Activated CD8-positive, alpha-beta memory T cell treated with anti-CD3 and anti-CD28 coated beads, Interleukin-2, amount 50 U/mL, for 1 hour (primary cell): ENCODE measurements around the gene PCSK1.
"Not testable (repeated sequence)": the region's sequence is repeated elsewhere in the genome, so short reads cannot be mapped to it uniquely, and the experiment has no call there.

ENCODE experiments used
- DNase-seq: peaks from one replicate; pipeline ENCODE4 v3.0.0-alpha.2; 2020; ENCODE audit errors: extremely low read depth

Gene PCSK1

DNA sequence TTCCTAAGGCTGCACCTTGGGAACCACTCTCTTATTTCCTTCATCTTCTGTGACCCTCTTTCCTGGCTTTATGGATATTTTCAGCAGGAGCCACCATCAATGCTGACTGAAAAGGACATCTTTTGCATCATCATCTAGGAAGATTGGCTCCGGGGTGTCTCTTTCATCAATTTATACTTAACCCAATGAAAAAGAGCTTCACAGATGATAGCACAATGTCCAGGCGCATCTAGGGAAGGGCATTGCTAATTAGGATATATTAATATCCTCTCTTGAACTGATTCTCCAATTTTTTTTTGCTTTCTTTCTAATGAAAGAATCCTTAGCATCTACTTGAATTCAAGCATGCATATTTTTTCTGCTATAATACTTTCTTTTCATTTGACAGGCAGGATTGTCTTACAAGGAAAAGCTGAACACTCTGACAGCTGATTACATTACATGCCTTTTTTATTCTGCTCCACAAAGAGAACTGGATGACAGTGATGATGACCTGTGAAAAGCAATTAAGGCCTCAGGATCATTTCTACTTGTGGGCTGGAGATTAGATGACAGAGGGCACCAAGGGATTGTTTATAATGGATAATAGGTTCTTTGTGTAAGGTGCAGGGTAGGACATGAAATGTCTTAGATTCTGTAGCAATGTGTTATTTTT lies 60.2 kb downstream of the PCSK1 start:
- no peak for DNase-seq

DNA sequence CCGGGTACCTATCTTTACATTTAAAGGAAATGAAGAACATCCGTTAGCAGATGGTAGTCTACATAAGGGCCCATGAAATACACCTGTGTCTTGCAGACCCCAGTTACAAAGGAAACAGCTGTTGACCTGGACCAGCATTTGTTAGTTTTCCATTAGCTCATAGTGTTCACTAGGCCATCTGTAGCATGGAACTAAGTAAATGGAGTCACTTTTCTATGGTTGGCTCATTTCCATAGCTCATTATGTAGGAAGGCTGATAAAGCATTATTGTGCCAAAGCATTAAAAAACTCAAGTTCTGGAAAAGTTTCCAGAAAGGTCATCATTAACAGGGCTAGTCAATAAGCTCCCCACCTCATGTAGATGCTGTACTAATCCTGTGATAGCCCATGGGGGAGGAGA lies 62.1 kb downstream of the PCSK1 start:
- DNase-seq: no peak

DNA sequence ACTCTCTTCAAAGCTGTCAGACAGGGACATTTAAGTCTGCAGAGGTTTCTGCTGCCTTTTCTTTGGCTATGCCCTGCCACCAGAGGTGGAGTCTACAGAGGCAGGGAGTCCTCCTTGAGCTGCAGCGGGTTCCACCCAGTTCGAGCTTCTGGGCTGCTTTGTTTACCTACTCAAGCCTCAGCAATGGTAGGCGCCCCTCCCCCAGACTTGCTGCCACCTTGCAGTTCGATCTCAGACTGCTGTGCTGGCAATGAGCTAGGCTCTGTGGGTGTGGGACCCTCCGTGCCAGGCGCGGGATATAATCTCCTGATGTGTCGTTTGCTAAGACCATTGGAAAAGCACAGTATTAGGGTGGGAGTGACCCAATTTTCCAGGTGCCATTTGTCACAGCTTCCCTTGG lies 65.7 kb downstream of the PCSK1 start:
- not testable (repeated sequence) for DNase-seq

DNA sequence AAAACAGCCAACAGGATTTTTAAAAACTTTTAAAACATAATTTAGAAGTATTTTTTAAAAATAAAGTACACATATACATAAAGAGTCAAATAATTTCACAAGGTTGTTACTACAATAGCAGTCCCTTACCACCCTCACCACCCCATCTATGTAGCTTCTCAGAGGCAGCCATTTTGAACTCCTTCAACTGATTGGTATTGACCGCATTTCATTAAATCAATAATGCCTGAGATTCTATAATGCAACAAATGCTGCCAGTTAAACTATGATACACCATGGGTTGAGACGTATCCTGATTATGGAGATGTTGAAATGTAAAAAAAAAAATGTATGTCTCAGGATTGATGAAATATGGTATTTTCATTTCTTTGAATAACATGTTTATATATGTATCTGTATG lies 78.8 kb downstream of the PCSK1 start:
- no peak for DNase-seq

DNA sequence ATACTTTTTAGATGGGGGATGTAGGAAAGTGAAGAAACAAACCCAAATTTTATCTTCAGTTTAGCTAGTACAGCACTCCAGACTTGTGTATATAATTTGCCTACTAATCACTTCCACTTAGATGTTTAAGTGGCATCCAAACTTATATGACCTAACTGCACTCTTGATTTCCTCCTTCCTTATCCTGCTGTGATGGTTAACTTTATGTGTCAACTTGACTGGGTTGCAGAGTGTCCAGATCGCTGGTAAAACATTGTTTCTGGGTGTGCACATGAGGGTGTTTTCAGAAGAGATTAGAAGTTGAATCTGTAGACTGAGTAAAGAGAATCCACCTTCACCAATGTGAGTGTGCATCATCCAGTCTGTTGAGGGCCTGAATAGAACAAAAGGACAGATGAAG lies 79.8 kb downstream of the PCSK1 start:
- no peak for DNase-seq

DNA sequence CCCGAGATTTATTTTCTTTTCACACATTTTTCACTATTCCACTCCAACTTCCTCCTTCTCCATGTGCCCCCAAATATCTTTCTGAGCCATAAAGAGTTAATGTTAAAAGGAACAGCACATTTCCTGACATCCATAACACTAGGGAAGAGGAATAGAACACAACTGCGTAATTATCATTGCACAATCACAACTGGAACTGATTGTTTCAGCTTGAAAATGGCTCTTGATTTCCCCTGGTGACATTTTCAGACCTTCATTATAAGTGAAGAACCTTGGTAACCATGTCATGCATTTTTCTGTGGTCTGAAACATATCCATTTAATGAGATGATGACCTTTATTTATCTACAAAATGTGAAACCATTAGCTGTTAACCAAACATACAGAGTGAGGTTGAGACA lies 82.4 kb downstream of the PCSK1 start:
- no peak for DNase-seq

DNA sequence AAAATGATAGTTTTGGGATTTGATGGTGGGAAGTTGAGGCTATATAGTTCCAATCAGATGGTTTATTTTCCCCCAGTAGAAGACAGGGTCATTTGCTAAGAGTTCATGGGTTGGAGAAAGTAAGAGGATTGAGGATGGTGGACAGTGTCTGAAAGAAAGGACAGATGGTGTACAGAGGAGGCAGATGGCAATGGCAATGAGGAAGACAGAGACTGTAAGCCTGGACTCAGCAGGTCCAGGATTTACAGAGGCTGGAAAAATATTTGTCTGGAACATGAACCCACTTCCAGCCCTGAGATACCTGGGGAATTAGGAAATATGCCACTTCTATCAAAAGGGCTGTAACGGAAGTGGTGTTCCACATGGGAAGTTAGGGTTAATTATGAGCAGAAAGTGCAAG lies 84.5 kb downstream of the PCSK1 start:
- no peak for DNase-seq

DNA sequence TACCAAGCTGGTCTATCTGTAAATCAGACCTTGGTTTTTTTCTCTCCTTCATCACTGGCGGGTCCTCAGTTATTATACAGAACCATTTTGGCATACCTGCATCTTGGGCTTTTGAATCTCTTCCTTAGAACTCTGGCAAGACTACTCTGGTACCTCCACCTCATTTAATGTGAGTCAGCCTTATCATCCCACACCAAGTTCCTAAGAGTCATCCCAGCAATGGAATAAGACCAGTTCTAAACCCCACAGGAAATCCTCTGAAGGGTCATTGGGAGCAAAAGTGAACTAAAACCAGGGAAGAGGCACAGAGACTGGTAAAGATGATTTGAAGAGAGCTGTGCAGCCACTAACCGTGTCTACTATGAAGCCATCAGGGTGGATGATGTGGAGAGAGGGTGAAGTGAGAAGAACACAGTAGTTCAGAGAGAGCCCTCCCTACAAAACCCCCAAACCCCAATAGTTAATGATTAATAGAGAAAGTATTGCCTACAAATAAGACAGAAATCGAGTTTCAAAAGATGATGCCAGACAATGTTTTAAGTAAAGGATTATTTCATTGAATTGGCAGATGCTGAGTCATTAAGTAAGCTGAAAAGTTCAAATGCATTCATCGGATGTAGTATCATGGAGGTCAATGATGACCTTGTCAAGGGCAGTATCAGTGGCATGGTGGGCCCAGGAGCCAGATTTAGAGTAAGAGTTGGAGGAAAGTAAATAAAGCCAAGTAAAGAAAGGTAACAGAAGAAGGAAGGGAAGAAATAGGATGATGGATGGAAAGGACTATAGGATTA lies 85.4 kb downstream of the PCSK1 start:
- DNase-seq: no peak

DNA sequence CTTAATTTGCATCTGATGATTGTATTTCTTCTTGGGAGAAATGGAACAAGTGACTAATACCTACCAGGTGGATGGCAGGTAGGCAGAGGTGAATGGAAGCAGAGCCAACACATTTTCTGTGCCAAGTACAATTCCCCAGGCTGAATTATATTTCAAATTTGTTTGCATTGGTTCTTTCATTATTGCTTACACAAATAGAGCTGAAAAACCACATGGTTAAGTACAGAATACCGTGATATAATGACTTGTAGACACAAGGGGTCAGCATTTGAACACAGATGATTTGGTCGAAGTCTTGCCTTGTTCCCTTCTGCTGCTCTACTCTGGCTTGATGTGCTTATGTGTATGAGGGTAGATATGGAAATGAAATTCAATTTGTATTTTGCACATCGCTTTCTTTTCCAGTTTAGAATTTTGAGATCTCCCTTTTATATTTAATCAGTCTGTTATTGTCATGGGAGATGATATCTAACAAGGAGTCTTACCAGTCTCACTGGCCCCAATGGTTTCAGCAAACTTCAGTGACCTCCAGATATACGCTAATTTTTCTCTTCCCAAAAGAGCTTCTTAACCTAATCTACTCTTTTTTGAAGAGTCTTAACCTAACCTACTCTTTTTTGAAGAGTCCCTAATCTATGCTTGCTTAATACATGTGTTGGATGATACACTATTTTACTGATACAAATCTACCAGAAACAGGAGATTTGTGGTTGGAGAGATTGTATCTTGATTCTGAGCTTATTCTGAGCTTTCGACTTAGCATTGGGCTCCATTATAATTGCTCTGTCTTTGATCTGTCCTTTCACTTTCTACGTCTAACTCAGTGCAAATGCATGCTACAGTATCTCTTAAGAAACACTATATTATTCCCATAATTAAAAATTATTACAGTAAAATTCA lies 88.1 kb downstream of the PCSK1 start:
- no peak for DNase-seq

DNA sequence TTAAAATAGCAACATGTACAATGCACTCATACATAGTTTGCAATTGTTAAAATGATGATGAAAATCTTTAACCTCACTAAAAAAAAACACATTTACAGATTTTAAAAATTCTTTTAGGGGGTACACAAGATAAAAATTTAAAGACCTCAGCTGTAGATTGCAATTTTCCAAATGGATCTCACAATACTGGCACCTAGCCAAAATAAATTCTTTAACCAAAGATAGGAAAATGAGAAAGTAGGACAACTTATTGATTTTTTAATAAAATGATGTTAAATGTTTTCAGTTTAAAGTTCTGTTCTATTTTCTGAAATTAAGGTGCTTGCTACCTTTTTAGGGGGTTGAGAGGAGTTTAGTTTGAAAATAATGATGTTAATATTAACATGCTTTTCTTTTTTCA lies 90.0 kb downstream of the PCSK1 start:
- DNase-seq: no peak

DNA sequence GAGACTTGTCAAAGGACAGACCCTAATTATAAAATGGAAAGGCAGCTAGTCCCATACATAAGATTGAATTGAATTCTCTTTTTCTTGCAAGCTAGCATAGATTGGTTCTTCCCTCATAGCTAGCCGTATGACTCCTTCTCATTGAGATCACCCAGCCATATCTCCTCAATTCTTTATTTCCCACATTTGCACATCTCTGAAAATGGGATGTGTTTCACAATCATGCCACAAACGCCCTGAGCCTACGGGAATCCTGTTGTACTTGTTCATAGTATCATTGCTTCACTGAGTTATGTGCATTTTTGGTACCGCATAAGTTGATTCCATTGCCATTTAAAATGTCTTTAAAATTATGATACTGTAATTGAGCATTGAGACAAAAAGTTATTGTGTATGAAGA lies 90.5 kb downstream of the PCSK1 start:
- DNase-seq: no peak
